ENCODE results near the gene SLC25A13.

SLC25A13 gene

GRCh38 chr7:96143495-96144259 is 178.2 kb downstream of the SLC25A13 start:
- DNase-seq = no peak

DNA sequence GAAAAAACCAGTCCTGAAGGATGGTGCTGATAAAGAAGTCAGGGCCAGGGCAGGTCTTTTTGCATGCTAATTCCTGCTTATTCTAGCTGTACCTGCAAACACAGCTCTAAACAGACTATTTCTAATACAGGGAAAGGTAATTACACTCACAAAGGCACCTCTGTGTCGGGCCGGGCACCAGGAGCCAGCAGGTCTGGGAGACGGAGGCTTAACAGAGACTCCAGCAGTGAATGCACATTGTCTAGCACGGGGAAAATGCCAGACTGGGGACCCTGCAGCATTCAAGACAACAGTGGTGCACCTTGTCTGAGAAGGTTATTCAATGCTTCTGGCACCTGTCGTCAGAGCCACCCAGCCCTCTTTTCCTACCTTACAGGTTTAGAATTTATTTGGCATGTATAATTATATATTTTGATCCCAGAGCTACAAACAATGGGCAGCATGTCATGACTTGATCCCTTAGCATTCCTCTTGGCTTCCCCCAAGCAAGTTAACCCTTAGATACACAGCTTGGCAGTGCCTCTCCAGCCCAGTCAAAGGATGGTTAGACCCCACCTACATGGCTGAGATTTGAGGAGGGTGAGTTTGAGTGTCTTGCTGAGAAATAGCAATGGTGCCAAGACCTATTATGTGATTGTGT is 185.2 kb downstream of the SLC25A13 start:
- no peak for DNase-seq

DNA sequence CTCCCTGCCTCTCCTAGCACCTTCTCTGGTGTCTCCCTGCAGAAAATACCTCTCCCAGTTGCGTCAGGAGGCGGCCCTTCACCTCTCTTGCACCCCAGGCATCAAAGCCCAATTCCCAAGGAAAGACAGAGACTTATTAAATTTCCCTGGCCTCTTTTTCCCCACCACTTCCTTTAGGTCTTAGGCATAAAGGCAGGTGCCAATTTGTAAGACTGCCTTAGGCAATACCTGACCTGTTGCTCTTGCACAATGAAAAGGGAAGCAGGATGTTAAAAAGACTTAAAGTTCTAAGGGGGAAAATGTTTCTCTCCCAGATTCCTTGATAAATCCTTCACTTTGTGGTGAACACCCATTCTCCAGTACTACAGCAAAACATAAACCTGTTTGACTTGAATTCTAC is 186.7 kb downstream of the SLC25A13 start:
- no peak for DNase-seq

- no peak for DNase-seq
These were observed 190.4 kb downstream of the SLC25A13 start for GRCh38 chr7:96131525-96131924.

- no peak for DNase-seq
These were observed 194.2 kb downstream of the SLC25A13 start for GRCh38 chr7:96127746-96128145.

DNA sequence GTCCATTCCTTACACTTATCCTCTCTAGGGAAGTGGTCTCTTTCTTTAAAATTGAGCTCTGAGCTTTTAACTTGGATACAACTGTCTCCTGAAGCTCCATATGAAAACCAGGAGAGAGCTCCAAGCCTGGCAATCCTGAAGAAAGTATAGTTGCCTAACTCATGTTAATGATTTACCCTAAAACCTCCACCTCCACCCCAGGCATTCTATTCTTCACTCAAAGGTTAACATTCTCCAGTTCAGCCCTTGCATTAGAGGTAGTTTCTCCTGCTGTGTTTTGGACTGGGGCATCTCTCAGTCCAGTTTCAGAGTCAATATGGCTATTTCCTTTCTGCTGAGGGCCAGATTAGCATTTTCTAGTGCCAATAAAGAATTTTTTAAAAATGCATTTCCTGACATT is 195.5 kb downstream of the SLC25A13 start:
- no peak for DNase-seq

GRCh38 chr7:96122746-96123145 is 199.2 kb downstream of the SLC25A13 start:
- DNase-seq = no peak

- no peak for DNase-seq
These were observed 200.1 kb downstream of the SLC25A13 start for GRCh38 chr7:96121752-96122151.

DNA sequence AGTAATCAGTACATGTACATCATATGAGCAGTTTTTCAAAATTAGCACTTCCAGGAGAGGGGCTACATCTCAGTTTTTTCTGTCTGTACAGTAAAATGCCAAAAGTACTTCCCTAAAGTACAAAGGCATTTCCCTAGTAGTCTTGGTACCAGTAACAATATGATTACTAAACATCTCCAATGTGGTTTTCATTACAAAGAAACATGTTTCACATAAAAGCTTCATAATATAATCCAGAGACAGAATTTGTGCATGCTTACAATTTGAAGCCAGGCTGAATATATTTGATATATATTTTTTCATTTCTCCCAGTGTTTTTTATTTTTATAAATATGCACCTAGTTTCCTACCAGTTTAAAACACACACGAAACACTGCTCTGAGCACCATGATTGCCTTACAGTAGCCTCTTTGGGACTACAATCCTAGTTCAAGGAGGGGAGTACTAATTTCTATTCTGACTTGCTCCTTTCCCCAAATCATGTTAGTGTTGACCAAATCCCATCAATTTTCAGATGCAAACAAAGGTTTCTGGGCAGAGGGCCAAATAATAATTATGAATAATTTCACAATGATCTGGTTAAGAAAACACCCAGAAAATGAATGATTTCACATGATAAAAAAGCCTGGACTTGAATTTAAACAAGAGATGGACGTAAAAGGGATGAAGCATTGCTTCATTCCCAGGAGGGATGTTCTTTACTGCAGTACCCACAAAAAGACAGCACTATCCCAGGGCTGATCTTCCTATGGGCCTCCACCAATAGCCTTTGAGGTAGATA is 201.3 kb downstream of the SLC25A13 start:
- DNase-seq = peak; percentile 12

GRCh38 chr7:96118449-96119001 is 203.4 kb downstream of the SLC25A13 start:
- DNase-seq = no peak

- DNase-seq = no peak
These were observed 205.7 kb downstream of the SLC25A13 start for GRCh38 chr7:96116173-96116572.

- DNase-seq = no peak
These were observed 207.7 kb downstream of the SLC25A13 start for GRCh38 chr7:96114190-96114589.

DNA sequence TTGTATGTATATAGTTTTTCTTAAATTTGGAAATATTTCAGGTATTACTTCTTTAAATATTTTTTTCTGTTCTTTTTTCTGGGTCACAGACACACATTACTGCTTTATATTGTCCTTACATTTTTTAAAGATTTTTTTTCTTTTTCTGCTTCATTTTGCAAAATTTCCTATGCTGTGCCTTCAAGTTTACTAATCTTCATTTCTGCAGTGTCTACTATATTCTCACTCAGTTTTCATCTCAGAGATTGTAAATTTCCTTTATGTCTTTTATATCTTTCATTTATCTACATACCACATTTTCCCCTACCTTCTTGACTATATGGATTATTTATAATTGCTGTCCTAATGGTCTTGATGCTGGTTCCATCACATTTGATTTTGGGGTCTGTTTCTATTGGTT is 210.5 kb downstream of the SLC25A13 start:
- no peak for DNase-seq

GRCh38 chr7:96104984-96105383 is 216.9 kb downstream of the SLC25A13 start:
- DNase-seq = no peak

DNA sequence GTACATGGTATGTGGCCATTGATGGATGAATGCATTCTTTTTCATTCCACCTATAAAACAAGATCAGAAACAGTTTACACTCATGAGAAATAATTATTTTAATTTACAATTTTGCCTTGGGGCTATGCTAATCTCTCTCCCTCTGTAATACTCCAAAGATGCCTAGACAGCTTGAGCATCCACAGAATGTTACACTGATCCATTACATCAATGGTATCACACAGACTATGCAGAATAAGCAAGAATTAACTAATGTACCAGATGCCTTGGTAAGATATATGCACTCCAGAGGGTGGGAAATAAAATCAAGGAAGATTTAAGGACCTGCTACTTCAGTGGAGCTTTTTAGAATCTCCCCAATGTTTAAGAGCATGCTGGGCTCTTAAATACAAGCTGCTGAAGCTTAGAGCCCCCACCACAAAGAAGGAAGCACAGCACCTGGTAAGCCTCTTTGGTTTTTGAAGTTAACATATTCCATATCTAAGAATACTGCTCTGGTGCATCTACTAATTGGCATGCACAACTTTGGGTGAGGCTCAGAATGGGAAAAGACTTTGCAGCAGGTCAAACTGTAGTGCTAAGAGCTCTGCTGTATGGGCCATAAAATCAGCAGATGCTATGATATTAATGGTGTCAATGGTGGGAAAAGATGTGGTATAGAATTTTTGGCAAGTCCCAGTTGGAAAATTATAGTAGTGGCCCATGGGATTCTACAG is 219.6 kb downstream of the SLC25A13 start:
- DNase-seq = no peak

DNA sequence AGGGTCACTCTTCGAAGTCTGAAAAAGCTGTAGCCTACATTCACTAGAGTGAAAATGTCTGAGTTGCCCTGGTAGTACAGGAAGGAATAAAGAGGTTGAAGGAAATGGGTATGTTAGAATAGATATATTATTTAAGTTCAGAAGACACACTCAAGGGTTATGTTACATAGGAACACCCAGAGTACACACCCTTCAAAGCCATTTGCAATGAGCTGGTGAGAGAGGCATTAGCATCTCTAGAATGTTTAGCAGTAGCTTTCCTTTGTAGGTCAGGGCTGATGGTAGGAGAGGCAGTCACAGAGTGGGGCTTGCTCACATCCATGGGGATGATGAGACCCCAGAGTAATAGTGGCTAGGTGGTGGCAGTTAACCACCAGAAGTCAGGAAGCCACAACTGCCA is 221.2 kb downstream of the SLC25A13 start:
- no peak for DNase-seq

DNA sequence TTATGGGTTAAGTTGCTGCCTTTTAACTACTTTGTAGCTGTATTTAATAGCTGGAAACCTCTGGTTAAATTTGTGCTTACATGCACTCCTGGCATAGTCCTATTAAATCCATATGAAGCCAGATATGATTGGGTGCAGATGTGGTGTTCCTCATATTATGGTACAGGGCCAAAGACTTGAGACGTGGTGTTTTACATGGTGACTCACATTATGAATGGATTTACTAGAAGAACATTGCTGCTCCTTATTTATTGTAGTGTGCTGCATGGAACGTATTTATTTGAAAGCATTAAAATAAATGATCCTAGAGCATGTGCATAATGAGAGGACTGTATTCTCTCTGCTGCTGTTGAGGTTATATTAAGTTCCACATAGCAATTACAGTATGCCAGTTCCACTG is 224.1 kb downstream of the SLC25A13 start:
- no peak for DNase-seq

DNA sequence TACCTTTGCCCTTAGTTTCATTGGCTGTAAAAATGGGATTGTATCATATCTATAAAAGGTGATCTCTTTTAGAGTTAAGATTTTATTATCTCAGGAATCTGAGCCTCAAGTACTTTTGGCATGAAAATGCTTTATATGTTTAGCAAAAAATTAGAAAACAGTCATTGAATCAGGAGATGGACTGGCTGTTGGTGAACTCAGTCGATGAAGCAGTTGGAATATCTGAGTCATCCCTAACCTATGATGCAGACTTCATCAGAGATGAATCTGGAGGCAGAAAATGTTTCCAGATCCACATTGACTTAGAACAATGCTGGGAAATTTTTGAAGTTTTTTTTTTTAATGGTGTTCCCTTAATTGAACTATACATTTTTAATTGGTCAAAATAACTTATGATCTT is 228.5 kb downstream of the SLC25A13 start:
- no peak for DNase-seq

GRCh38 chr7:96090756-96091155 is 231.1 kb downstream of the SLC25A13 start:
- no peak for DNase-seq

- no peak for DNase-seq
These were observed 232.4 kb downstream of the SLC25A13 start for GRCh38 chr7:96089511-96089910.

GRCh38 chr7:96088579-96088978 is 233.3 kb downstream of the SLC25A13 start:
- DNase-seq = no peak

DNA sequence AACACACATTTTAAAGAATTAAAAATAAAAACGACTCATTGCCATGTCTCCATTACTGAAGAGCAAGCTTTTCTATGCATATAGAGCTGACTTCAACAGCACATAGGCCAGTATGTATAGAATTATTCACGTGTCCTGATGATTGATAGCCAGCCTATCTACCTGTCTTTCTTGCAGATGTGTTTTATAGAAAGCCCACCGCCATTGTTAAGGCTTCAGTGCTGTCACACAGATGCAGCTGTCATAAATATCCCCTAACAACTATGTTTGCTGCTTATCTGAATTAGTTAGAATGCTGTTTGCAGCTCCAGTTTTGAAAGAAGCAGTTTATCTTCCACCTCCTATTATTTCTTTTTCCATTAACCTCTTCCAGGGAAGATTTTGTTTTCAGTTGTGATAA is 235.9 kb downstream of the SLC25A13 start:
- no peak for DNase-seq
